Measurements from ENCODE around the gene LRRIQ4.
A peak's percentile ranks its signal among the peaks of the same experiment; 100 is the strongest.

The LRRIQ4 gene

GRCh38 chr3:169812332-169813235 is at the start of gene LRRIQ4, which contains the start of gene LRRC34:
Gene LRRIQ4 (plus strand): TSS chr3:169812870. CDS start chr3:169821922, 9,052 bp downstream.
Gene LRRC34 (minus strand): TSS chr3:169812904. CDS start chr3:169812548, 356 bp downstream.
- DNase-seq (ENCODE audit: low spot score), result peak; percentile 59

DNA sequence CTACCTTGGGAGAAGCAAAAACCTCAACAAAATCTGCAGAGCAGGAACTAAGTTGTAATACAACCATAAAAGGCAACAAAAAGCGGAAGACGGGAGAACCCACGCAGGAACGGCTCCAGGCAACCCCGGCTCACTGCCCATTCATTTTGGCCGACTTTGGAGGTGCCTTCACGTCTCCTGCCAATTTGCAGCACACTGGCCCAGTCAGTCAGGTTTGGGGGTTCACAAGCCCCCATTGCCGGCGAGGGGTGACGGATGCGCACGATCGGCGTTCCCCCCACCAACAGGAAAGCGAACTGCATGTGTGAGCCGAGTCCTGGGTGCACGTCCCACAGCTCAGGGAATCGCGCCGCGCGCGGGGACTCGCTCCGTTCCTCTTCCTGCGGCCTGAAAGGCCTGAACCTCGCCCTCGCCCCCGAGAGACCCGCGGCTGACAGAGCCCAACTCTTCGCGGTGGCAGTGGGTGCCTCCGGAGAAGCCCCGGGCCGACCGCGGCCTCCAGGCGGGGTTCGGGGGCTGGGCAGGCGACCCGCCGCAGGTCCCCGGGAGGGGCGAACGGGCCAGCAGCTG is 48.3 kb upstream of the LRRIQ4 start:
- peak; percentile 59 for DNase-seq (ENCODE audit: low spot score)

- DNase-seq (ENCODE audit: low spot score), result peak; percentile 95
These were observed 47.6 kb upstream of the LRRIQ4 start, which contains the start of gene TERC for GRCh38 chr3:169764882-169765612. Gene TERC (minus strand): TSS chr3:169765060.

DNA sequence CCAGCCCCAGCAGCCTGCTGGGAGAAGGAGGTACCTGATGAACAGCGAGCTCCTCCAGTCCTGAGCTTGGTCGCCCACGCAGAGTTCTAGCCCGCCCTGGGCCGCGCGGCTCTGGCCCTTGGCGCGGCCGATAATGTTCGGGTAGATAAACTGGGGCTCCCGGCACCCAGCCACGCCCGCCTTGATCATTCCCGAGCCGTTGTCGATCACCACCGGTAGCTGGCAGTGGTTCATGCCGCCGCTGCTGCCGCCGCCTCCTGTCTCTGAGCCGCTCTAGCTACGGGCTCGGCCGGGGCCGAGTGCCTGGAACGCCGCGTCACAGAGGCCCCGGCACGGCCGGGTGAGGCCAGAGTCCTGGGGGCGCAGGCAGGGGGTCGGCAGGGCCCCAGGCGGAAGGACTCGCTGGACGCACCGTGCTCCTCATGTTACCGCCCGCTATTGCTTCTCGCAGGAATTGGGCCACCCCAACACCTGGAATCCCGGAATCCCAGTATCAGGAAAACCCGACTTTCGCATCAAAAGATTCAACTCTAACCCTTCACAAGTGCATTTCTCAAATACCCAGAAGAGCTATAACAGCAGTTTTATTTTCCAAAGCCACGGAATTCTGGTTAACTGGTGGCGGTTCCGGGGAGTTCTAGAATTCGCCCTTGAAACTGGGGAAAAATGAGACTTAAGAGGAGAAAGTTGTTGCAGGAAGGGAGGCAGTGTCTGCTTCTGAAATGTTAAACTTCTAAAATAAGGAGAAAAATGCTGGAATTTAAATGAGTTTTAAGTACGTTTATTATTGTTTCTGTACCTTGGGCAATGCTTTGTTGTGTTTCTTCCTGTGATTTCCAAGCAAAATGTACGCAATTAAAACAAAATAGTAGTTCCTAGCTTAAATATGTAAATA is 43.1 kb upstream of the LRRIQ4 start, which contains the start of gene ACTRT3:
Gene ACTRT3, minus strand, starts transcription at position 275 of the 895 bp plus-strand sequence. Its CDS starts 41 bp downstream, at position 234.
- DNase-seq (ENCODE audit: low spot score), result peak; percentile 52

- peak; percentile 77 for DNase-seq (ENCODE audit: low spot score)
These were observed 41.0 kb upstream of the LRRIQ4 start for GRCh38 chr3:169771497-169772304.

DNA sequence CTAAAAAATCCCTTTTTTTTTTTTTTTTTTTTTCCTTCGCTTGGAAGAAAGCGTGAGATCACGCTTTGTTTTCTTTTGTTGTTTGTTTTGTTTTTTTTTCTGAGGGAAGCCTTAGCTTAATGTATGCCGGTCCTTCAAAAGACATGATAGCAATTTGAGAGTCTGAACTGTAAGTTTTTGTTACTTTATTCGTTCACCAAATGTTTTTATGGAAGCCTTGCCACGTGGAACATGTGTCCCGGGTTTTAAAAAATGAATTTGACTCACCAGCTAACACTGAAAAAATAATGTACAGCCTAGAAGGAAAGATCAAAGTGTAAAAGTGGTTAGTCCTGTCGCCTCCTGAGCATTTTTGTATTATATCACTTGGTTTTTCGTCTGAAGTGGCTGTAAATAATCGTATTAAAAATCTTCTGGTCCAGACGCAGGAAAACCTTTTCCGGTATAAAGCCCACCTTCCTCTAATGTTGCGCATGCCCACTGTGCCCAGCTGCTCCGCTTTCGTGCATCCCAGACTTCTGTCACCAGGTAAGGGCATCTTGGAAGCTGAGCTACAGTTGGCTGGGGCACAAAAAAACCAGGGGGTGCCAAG is 40.3 kb upstream of the LRRIQ4 start:
- peak; percentile 54 for DNase-seq (ENCODE audit: low spot score)

DNA sequence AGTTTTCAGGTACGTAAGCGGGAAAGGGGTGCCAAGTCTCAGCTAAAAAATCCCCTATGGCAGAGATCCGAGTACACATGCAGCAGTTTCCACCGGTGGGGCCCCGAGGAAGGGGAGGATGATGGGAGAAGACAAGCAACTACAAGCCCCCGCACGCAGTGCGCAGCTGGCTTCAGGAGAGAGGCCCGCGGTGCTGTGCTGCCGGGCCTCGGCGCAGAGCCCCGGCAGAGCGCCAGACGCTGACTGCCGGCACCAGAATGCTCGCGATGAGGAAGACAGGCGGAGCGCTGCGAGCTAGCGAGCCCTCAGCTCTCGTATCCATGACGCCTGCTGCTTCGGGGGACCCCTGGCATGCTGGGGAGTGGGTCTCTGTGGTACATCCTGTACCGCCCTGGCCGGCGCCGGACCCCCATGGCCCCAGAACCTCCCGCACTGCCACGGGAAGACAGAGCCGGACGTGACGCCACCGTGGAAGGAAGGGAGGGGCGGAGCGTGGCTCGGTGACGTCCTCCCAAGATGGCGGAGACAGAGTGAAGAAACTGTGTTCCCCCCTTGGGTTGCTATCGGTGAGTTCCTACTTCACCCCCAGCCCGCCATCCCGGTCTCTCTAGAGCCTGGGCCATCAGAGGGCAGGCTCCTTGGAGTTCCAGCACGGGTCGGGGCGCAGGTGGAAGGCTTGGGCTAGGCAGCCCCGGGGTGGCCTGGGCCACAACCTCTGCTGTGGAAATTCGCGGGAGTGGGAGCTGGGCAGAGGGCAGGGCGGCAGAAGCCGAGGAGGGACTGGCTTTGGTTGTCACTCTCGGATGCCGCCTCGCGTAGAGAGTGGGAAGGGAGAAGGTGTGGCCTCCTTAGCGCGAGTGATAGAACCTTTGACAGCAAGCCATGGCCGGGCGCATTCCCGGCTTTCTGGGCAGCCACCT is 39.5 kb upstream of the LRRIQ4 start, which contains the start of gene MYNN:
Gene MYNN, plus strand, starts transcription at position 500 of the 920 bp plus-strand sequence. CDS start 900 bp downstream, outside the sequence.
- peak; percentile 88 for DNase-seq (ENCODE audit: low spot score)

GRCh38 chr3:169774186-169774585 is 38.5 kb upstream of the LRRIQ4 start:
- DNase-seq (ENCODE audit: low spot score), result no peak

- no peak for DNase-seq (ENCODE audit: low spot score)
These were observed 34.8 kb upstream of the LRRIQ4 start for GRCh38 chr3:169777822-169778221.

DNA sequence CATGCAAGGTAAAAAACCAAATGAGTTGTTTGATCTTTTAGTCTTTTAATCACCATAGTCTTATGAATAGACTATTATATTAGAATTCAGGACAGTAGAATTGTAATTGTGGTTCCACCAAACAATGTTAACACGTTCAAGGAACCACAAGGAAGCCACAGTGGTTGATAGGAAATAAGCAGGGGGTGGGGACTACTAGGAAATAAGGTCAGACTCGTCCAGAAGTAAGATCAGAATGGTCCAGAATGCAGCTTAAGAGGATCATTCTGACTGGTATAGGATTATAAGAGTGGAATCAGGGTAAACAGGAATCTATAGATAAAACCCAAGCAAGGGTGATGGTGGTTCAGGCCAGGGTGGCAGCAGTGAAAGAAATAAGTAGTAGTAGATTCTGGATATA is 31.9 kb upstream of the LRRIQ4 start:
- no peak for DNase-seq (ENCODE audit: low spot score)

DNA sequence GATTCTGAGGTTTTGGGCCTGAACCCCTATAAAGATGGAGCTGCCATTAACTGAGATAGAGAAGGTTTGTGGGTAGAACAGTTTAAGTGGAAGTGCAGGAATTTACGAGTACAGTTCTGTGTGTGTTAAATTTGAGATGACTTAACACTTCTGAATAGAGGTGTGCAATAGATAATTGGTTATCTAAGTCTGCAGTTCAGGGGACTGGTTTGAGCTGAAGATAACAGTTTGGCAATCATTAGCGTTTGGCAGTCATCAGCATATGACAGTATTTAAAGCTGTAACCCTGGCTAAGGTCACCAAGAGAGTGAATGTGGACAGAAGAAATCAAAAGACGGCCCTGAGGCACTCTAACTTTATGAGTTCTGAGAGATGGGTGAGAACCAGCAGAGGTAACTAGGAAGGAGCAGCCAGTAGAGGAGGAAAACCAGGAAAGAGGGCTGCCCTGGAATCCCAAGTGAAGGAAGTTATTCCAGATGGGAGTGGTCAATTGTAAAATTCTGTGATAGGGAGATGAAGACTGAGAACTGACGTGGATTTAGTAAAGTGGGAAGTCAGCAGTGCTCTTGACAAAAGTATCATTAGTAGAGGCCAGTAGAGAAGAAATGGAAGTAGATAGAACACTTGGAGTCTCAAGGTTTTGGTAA is 31.3 kb upstream of the LRRIQ4 start:
- DNase-seq (ENCODE audit: low spot score), result no peak

DNA sequence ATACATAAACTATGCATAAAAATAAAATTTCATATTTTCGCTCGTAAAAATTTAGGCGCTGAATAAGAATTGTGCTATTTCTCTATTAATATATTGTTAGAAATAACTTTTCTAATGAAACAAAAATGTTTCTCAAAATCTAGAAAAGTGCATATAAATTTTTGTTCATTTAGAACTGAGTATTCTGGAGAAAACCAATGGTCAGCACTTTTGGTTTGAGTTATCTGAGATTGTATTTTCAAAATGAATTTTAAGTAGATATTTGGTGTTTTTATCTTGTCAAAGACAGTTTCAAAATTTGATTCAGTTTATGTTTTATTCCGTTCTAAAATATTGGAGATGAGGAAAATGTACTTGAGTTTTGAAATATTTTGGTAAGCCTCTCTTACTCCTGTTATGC is 25.6 kb upstream of the LRRIQ4 start:
- no peak for DNase-seq (ENCODE audit: low spot score)

- no peak for DNase-seq (ENCODE audit: low spot score)
These were observed 24.9 kb upstream of the LRRIQ4 start for GRCh38 chr3:169787791-169788190.

DNA sequence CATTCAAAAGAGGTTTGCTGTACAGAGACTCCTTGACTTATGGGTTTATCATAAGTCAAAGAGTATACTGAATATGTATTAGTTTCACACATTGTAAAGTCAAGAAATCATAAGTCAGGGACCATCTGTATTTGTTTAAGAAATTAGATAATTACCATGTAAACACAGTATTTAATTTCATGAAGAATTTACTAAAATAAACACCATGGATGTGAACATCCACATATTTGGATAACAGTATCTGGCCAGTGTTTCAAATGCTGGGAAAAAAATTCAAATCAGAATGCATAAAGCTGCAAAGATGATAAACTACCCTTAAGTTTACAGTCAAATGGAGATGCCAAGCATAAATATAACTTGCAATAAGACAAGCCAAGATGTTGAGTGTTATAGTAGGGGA is 22.5 kb upstream of the LRRIQ4 start:
- no peak for DNase-seq (ENCODE audit: low spot score)

DNA sequence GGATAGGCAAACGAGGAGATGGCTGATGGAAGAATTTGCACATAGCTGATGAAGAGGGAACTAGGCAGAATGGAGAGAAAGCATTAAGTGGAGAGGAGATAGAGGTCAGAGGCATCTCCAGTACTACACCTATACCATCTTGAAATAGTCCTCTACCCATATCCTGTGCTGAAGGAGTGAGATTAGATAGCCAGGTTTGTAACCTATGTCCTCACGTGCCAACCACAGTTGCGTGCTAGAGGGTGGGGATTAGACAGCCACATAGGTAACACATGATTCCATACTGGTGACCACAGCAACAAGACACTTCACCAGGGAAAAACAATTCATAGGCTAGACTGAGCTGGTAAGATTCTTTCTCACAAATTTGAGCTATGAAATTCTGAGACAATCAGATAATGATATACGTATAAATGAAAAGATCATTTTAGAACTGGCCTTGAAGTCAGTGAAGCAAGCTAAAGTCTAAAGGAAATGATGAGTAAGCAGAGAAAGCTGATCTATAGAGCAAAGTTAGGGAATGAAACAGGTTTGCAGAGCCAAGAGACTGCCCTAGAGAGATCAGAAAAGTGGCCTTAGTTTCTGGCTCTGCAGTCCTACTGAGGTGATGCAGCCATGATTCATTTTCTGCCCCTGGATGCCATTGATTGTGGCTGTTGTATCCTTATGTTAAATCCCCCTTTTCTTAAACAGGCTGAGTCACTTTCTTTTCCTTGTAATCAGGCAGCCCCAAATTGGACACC is 21.8 kb upstream of the LRRIQ4 start:
- no peak for DNase-seq (ENCODE audit: low spot score)

GRCh38 chr3:169792359-169792758 is 20.3 kb upstream of the LRRIQ4 start:
- DNase-seq (ENCODE audit: low spot score), result no peak

DNA sequence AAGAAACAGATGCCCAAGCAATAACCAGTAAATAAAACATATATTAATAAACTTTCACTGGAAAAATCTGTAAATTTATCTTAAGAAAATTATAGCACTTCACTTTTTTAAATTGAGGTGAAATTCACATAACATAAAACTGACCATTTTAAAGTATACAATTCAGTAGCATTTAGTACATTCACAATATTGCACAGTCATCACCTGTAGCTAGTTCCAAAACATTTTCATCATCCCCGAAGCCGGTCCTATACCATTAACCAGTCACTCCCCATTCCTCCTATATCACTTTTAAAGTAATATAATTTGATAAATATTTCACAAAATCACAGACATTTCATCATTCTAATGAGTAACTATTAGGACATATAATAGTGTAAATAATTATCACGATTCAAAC is 8.0 kb upstream of the LRRIQ4 start:
- no peak for DNase-seq (ENCODE audit: low spot score)

All from CD4-positive, alpha-beta T cell treated with Interleukin-6 at 100 ng/mL for 8 hours (primary cell).